Non-pigmented ciliary epithelial cell (primary cell): Measurements from ENCODE around the gene PELI2.

Source experiments
- DNase-seq: peaks from one replicate; pipeline ENCODE4 v3.0.0-alpha.2; 2010; ENCODE audit warnings: low read depth

Gene PELI2

GRCh38 chr14:56172571-56172971 is 54.4 kb downstream of the PELI2 start:
- DNase-seq: peak; percentile 60

GRCh38 chr14:56173365-56173922 is 55.2 kb downstream of the PELI2 start:
- no peak for DNase-seq

- no peak for DNase-seq
These were observed 57.6 kb downstream of the PELI2 start for GRCh38 chr14:56175773-56176172.

GRCh38 chr14:56176530-56176929 is 58.3 kb downstream of the PELI2 start:
- no peak for DNase-seq

- DNase-seq: no peak
These were observed 58.8 kb downstream of the PELI2 start for GRCh38 chr14:56177036-56177435.

GRCh38 chr14:56180754-56181542 is 62.7 kb downstream of the PELI2 start:
- no peak for DNase-seq

- DNase-seq: no peak
These were observed 63.5 kb downstream of the PELI2 start for GRCh38 chr14:56181681-56182085.

GRCh38 chr14:56182410-56182809 is 64.2 kb downstream of the PELI2 start:
- no peak for DNase-seq

GRCh38 chr14:56183631-56184157 is 65.5 kb downstream of the PELI2 start:
- no peak for DNase-seq

- DNase-seq: no peak
These were observed 67.8 kb downstream of the PELI2 start for GRCh38 chr14:56185992-56186391.

- no peak for DNase-seq
These were observed 69.5 kb downstream of the PELI2 start for GRCh38 chr14:56187736-56188135.

GRCh38 chr14:56189307-56189706 is 71.1 kb downstream of the PELI2 start:
- peak; percentile 62 for DNase-seq

GRCh38 chr14:56193347-56193746 is 75.1 kb downstream of the PELI2 start:
- DNase-seq: no peak

- DNase-seq: no peak
These were observed 75.8 kb downstream of the PELI2 start for GRCh38 chr14:56194042-56194441.

- no peak for DNase-seq
These were observed 77.0 kb downstream of the PELI2 start for GRCh38 chr14:56195223-56195622.

GRCh38 chr14:56195704-56196103 is 77.5 kb downstream of the PELI2 start:
- no peak for DNase-seq

- DNase-seq: no peak
These were observed 78.1 kb downstream of the PELI2 start for GRCh38 chr14:56196274-56196673.

- no peak for DNase-seq
These were observed 78.9 kb downstream of the PELI2 start for GRCh38 chr14:56197150-56197549.

- no peak for DNase-seq
These were observed 80.2 kb downstream of the PELI2 start for GRCh38 chr14:56198438-56198837.

GRCh38 chr14:56199095-56199981 is 81.1 kb downstream of the PELI2 start:
- peak; percentile 98 for DNase-seq

GRCh38 chr14:56199982-56200577 is 81.9 kb downstream of the PELI2 start:
- no peak for DNase-seq

GRCh38 chr14:56202256-56202655 is 84.0 kb downstream of the PELI2 start:
- DNase-seq: no peak
